Activated CD4-positive, alpha-beta memory T cell treated with anti-CD3 and anti-CD28 coated beads for 36 hours (primary cell): ENCODE data around the gene GNAQ. TPM values are rescaled to one million over a fixed set of nuclear protein-coding genes. Genes with fewer than 3 reads are reported as not detected.

Experiments
- CTCF ChIA-PET: fragments of 350-600 bp; sonication (Branson Sonifier 250); formaldehyde crosslinking; loops from one replicate; lab custom pipeline; 2021; ENCODE audit warnings: antibody characterized with exemption, inconsistent platforms; lab: Charles Lee
- POLR2A ChIA-PET: fragments of 350-600 bp; sonication (Branson Sonifier 250); formaldehyde crosslinking; loops from one replicate; lab custom pipeline; 2021; ENCODE audit warnings: antibody characterized with exemption; lab: Charles Lee
- DNase-seq: peaks from one replicate; pipeline ENCODE4 v3.0.0-alpha.2; 2020
- H3K27ac Mint-ChIP-seq: one replicate; pipeline ENCODE4 v1.8.0; 2021; ENCODE audit warnings: mixed read lengths
- H3K27me3 Mint-ChIP-seq: one replicate; pipeline ENCODE4 v1.8.0; 2021; ENCODE audit warnings: mixed read lengths
- H3K36me3 Mint-ChIP-seq: one replicate; pipeline ENCODE4 v1.8.0; 2021; ENCODE audit warnings: mixed read lengths
- H3K4me1 Mint-ChIP-seq: one replicate; pipeline ENCODE4 v1.8.0; 2021; ENCODE audit warnings: low read depth, mixed read lengths
- H3K4me3 Mint-ChIP-seq: one replicate; pipeline ENCODE4 v1.8.0; 2021; ENCODE audit warnings: mild to moderate bottlenecking, mixed read lengths
- H3K9me3 Mint-ChIP-seq: one replicate; pipeline ENCODE4 v1.8.0; 2021; ENCODE audit warnings: mixed read lengths
- intact Hi-C: fragments of 100-400 bp; cut with micrococcal nuclease; formaldehyde crosslinking; loops from one replicate; pipeline ENCODE4 v1.15.1; 2023
- total RNA-seq, 2 experiments: library from RNA; stranded (reverse); gene quantifications; one replicate each; pipeline ENCODE4 v1.2.3, GENCODE V29; 2021

The GNAQ gene
- total RNA-seq, 2 experiments from 2014 or later = 25.9 to 26.1 TPM

DNA sequence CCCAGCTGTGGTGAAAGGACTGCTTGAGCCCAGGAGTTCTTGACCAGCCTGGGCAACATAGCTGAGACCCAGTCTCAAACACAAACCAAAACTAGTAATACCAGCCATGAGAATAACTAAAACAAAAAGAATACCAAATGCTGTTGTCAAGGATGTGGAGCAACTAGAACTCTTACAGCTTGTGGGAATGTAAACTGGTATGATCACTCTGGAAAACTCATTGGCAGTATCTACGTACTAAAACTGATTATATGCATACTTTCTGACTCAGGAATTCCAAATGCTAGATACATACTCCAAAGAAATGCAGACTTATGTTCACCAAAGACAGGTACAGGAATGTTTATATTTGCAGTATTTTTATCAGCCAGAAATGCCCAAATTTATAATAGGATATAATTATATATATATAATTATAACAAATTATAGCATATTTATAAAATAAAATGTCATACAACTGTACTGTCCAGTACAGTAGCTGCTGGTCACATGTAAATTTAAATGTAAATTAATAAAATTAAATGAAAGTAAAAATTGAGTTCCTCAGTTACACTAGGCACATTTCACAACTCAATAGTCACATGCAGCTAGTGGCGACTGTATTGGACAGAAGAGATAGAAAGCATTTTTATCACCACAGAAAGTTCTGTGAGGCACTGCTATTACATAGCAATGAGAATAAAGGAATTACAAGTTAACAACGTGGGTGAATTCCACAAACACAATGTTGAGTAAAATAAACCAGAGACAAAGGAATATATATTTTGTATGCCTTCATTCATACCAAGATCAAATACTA, 118.5 kb downstream of the GNAQ start:
- ChIA-PET POLR2A (no interaction called here), CTCF (no interaction called here)
- Mint-ChIP-seq H3K4me3 (no peak overlapping the region), H3K9me3 (no peaks in the 10 kb centered on the region), H3K27me3 (no peaks in the 10 kb centered on the region), H3K4me1 (peaks cover 63% of the 10 kb centered on the region), H3K36me3 (peaks cover 7% of the 10 kb centered on the region), H3K27ac (no peak overlapping the region)
- intact Hi-C loops = no loop called here
- no peak for DNase-seq

DNA sequence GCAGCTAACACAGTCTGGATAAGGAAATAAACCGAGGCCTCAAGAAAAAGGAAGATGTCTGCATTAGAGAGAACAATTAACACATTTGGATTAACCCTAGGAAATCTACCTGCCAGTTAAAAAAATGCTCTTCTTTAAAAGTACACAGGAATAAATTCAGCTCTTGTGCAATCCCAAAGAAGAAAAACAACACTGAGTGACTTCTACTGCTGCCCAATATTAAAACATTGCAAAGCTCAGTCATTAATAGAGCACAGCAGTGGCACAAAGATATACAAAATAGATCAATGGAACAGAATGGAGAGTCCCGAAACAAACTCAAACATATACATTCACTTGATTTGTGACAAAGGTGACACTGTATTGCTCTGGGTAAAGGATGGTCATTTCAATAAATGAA, 119.7 kb downstream of the GNAQ start:
- no peak overlapping the region for H3K4me3 Mint-ChIP-seq
- H3K27ac Mint-ChIP-seq = no peak overlapping the region
- DNase-seq = no peak
- intact Hi-C loops = no loop called here
- no peaks in the 10 kb centered on the region for H3K27me3 Mint-ChIP-seq
- POLR2A ChIA-PET = interaction anchor here (0.6 kb wide), 1 partner anchor 31 kb away, joined by 3 read pairs; no protein-coding TSS in a partner anchor
- CTCF ChIA-PET = interaction anchor here (1.1 kb wide), 1 partner anchor 455 kb away, joined by 3 read pairs; no protein-coding TSS in a partner anchor
- H3K4me1 Mint-ChIP-seq = peaks cover 59% of the 10 kb centered on the region
- peaks cover 9% of the 10 kb centered on the region for H3K36me3 Mint-ChIP-seq
- H3K9me3 Mint-ChIP-seq = no peaks in the 10 kb centered on the region

DNA sequence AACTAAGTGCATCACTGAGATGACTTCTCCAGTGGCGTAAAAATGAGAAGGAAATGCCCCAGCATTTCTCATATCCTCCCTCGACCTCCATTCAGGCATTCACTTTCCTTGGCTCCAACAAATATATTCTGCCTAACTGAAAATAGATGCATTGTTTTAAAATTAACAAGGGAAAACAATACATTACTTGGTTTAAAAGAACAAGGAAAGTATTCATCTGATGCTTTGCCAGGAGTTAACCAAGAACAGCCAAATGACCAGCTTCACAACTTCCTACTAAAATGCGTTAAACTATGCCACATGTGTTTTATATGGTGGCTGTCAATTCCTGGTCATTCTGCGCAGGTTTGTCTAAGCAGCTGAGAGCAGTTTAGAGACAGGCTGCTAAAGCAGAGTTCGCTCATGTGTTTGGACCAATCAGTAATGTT, 121.4 kb downstream of the GNAQ start:
- H3K27ac Mint-ChIP-seq = no peak overlapping the region
- no peak for DNase-seq
- intact Hi-C loops = no loop called here
- H3K9me3 Mint-ChIP-seq = no peaks in the 10 kb centered on the region
- H3K4me3 Mint-ChIP-seq = no peak overlapping the region
- no peaks in the 10 kb centered on the region for H3K27me3 Mint-ChIP-seq
- peaks cover 48% of the 10 kb centered on the region for H3K4me1 Mint-ChIP-seq
- H3K36me3 Mint-ChIP-seq = peaks cover 9% of the 10 kb centered on the region
- CTCF ChIA-PET = no interaction called here
- POLR2A ChIA-PET = interaction anchor here (0.6 kb wide), 1 partner anchor 221 kb away, joined by 3 read pairs; no protein-coding TSS in a partner anchor

DNA sequence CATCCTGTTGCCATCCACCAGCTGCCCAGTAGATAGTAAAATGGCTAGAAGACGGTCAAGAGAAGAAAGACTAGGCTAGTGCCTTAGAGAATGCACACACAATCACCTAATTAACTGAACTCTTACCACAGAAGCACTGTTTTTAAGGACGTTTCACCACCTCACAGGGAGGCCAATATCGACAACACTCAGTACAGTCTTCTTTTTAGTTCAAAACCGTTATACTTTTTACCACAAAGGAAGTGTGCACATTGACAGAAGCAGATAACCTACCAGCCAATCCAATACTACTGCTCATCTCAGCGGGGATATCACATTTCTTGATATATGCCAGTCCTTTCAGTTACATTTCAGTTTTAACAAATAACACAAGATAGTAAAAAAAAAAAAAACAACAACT, 122.3 kb downstream of the GNAQ start:
- intact Hi-C loops = loop anchor here (2.0 to 10.0 kb wide), 2 partner anchors 209 to 435 kb away; no protein-coding TSS in a partner anchor
- Mint-ChIP-seq H3K36me3 (peaks cover 9% of the 10 kb centered on the region), H3K9me3 (no peaks in the 10 kb centered on the region), H3K4me1 (peaks cover 44% of the 10 kb centered on the region), H3K4me3 (peak overlapping the region; percentile 44), H3K27me3 (no peaks in the 10 kb centered on the region), H3K27ac (peak overlapping the region; percentile 77)
- ChIA-PET CTCF (no interaction called here), POLR2A (interaction anchor here (0.6 kb wide), 1 partner anchor 220 kb away, joined by 3 read pairs; no protein-coding TSS in a partner anchor)
- DNase-seq = peak; percentile 27

DNA sequence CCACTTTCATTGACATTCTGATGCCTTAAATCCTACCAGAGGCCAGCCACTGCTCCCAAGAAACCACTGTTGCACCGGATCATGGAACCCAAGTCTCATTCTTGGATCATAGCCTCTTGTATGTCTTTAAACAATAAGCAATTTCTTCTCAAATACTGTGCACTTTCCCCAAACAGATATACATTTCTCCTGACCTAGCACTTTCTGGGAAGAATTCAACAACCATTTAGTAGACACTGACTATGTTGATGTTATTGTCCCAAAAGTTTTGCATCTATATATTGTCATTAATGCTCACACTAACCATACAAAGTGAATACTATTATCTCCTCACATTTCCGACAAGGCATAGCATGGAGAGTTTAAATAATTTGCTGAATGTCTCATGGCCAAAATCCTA, 123.3 kb downstream of the GNAQ start:
- CTCF ChIA-PET = no interaction called here
- Mint-ChIP-seq H3K27ac (no peak overlapping the region), H3K36me3 (peaks cover 6% of the 10 kb centered on the region), H3K27me3 (no peaks in the 10 kb centered on the region), H3K9me3 (no peaks in the 10 kb centered on the region), H3K4me3 (no peak overlapping the region), H3K4me1 (peaks cover 44% of the 10 kb centered on the region)
- POLR2A ChIA-PET = no interaction called here
- no peak for DNase-seq
- intact Hi-C loops = loop anchor here (2.0 to 10.0 kb wide), 2 partner anchors 211 to 433 kb away; no protein-coding TSS in a partner anchor

- intact Hi-C loops = loop anchor here (10.0 kb wide), 1 partner anchor 433 kb away; no protein-coding TSS in a partner anchor
- DNase-seq = no peak
- peaks cover 44% of the 10 kb centered on the region for H3K4me1 Mint-ChIP-seq
- H3K27me3 Mint-ChIP-seq = no peaks in the 10 kb centered on the region
- CTCF ChIA-PET = no interaction called here
- H3K9me3 Mint-ChIP-seq = no peaks in the 10 kb centered on the region
- POLR2A ChIA-PET = no interaction called here
- no peak overlapping the region for H3K4me3 Mint-ChIP-seq
- H3K36me3 Mint-ChIP-seq = peaks cover 6% of the 10 kb centered on the region
- H3K27ac Mint-ChIP-seq = no peak overlapping the region
These were observed 124.0 kb downstream of the GNAQ start for GRCh38 chr9:77907585-77907984.

GRCh38 chr9:77906991-77907390, 124.6 kb downstream of the GNAQ start:
- Mint-ChIP-seq H3K27me3 (no peaks in the 10 kb centered on the region), H3K27ac (no peak overlapping the region), H3K9me3 (no peaks in the 10 kb centered on the region), H3K36me3 (peaks cover 6% of the 10 kb centered on the region), H3K4me3 (no peak overlapping the region), H3K4me1 (peaks cover 41% of the 10 kb centered on the region)
- ChIA-PET CTCF (no interaction called here), POLR2A (no interaction called here)
- intact Hi-C loops = loop anchor here (10.0 kb wide), 1 partner anchor 432 kb away; no protein-coding TSS in a partner anchor
- no peak for DNase-seq

DNA sequence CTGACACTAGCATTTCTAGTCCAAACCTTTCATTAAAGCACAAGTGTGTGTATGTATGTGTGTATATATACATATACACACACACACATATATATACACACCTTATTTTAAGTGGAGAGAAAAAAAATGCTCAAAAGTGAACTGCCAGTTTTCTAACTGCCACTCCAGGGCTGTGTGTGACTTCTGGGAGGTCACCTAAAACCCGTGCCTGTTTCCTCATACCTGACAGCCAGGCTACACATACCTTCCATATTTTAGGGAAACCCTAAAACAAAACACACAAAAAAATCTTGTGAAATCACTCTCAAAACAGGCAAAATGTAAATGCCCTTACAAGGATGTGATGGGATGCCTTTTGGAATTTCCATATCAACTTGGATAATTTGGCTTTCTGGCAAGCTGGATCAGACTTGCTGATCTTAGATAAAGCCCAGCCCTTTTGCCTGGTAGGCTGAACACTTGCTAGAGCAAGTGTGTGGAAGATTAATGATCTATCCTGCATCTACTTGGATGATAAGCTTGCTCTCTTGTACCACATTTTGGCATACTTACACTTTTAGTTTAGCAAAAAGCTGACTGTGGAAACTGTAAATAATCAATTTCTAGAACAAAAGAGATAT, 127.8 kb downstream of the GNAQ start:
- peaks cover 10% of the 10 kb centered on the region for H3K36me3 Mint-ChIP-seq
- H3K4me3 Mint-ChIP-seq = no peak overlapping the region
- H3K27ac Mint-ChIP-seq = no peak overlapping the region
- DNase-seq = no peak
- no peaks in the 10 kb centered on the region for H3K27me3 Mint-ChIP-seq
- CTCF ChIA-PET = interaction anchor here (2.3 kb wide), 1 partner anchor 132 kb away, joined by 6 read pairs; no protein-coding TSS in a partner anchor
- intact Hi-C loops = loop anchor here (10.0 kb wide), 1 partner anchor 429 kb away; no protein-coding TSS in a partner anchor
- peaks cover 36% of the 10 kb centered on the region for H3K4me1 Mint-ChIP-seq
- POLR2A ChIA-PET = no interaction called here
- H3K9me3 Mint-ChIP-seq = no peaks in the 10 kb centered on the region

DNA sequence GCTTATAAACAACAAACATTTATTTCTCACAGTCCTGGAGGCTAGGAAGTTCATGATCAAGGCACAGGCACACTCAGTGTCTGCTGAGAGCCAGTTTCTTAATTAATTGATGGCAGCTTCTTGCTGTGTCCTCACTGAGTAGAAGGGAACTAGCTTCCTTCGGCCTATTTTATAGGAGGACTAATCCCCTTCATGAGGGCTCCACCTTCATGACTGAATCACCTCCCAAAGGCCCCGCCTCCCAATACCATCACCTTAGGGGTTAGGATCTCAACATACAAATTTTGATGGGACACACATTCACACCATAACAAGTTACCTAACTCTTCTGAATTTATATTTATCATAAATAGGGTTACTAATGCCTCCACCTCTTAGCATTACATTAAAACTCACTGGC, 129.8 kb downstream of the GNAQ start:
- CTCF ChIA-PET = no interaction called here

DNA sequence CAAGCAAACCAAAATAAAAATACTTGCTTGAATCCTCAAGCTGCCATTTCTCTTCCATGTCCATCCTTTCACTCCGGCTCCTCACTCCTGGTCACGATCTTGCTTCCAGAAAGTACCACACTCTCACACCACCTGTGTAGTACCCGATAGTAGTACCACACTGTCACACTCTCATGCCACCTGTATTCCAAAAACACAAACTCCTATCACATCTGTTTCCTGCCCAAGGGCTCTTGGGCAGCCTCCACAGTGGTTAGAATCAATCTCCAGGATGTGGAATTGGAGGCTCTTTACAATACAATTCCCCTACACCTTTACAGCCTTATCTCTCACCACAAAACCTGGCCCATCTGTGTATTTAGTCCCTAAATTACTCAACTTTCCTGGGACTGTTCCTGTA, 130.6 kb downstream of the GNAQ start:
- ChIA-PET POLR2A (no interaction called here), CTCF (no interaction called here)
- Mint-ChIP-seq H3K36me3 (peaks cover 4% of the 10 kb centered on the region), H3K27me3 (no peaks in the 10 kb centered on the region), H3K4me1 (peaks cover 36% of the 10 kb centered on the region), H3K27ac (no peak overlapping the region), H3K9me3 (no peaks in the 10 kb centered on the region), H3K4me3 (no peak overlapping the region)
- intact Hi-C loops = loop anchor here (10.0 kb wide), 1 partner anchor 426 kb away; no protein-coding TSS in a partner anchor
- DNase-seq = no peak

More for the DNA sequence above, 129.8 kb downstream of the GNAQ start:
- Mint-ChIP-seq H3K27ac (no peak overlapping the region), H3K9me3 (no peaks in the 10 kb centered on the region), H3K4me3 (no peak overlapping the region), H3K4me1 (peaks cover 36% of the 10 kb centered on the region), H3K36me3 (peaks cover 4% of the 10 kb centered on the region), H3K27me3 (no peaks in the 10 kb centered on the region)
- POLR2A ChIA-PET = no interaction called here
- intact Hi-C loops = loop anchor here (10.0 kb wide), 1 partner anchor 427 kb away; no protein-coding TSS in a partner anchor
- no peak for DNase-seq

DNA sequence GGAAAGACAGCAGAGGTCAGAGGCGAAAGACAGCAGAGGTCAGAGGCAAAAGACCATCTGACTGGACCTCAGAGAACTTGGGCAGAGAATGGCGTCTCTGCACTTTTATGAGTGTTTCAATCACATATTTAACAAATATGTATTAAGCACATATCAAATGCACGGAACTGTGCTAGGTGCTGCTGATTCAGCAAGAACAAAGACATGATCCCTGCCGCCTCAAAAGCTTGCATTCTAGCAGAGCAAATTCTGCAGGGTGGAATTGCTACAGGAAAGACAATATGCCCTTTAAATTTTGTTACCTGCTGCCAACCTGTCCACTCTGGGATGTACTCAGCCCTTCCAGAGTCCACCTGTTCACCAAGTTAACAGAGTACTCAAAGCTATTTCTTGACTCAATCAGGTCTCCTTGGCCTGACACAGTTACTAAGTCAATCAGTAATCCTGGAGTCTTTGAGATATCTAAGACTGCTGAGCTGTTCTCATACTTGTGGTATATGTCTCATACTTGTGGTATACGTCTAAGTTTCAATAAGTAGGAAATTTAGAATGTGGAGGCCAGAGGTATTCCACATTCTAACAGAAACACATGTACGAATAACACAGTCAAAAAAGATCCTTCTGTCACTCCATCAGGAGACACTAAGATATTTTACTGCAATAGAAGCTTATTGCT, 131.8 kb downstream of the GNAQ start:
- intact Hi-C loops = loop anchor here (10.0 kb wide), 1 partner anchor 425 kb away; no protein-coding TSS in a partner anchor
- no peak overlapping the region for H3K4me3 Mint-ChIP-seq
- no peak for DNase-seq
- ChIA-PET CTCF (no interaction called here), POLR2A (interaction anchor here (0.6 kb wide), 1 partner anchor 121 kb away, joined by 3 read pairs; no protein-coding TSS in a partner anchor)
- H3K4me1 Mint-ChIP-seq = peaks cover 34% of the 10 kb centered on the region
- no peak overlapping the region for H3K27ac Mint-ChIP-seq
- no peaks in the 10 kb centered on the region for H3K27me3 Mint-ChIP-seq
- no peaks in the 10 kb centered on the region for H3K9me3 Mint-ChIP-seq
- peaks cover 8% of the 10 kb centered on the region for H3K36me3 Mint-ChIP-seq
